ENCODE results near the gene LRP10.

The LRP10 gene

DNA sequence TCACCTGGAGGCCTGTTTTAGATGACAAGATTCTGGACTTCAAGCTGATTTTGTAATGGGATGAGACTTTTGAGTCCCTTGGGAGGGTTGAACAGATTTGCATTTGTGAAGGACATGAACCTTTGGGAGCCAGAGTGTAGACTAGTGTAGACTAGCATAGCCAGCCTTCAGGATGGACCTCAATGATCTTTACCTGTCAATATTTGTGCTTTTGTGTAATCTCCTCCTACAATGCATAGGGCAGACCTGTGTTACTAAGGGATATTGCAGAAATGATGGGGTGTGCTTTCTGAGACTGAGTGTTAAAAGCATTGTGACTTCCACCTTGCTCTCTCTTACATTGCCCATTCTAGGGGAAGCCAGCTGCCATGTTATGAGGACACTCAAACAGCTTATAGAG, 9.9 kb upstream of the LRP10 start:
- TF ChIP-seq, protein P1, sequence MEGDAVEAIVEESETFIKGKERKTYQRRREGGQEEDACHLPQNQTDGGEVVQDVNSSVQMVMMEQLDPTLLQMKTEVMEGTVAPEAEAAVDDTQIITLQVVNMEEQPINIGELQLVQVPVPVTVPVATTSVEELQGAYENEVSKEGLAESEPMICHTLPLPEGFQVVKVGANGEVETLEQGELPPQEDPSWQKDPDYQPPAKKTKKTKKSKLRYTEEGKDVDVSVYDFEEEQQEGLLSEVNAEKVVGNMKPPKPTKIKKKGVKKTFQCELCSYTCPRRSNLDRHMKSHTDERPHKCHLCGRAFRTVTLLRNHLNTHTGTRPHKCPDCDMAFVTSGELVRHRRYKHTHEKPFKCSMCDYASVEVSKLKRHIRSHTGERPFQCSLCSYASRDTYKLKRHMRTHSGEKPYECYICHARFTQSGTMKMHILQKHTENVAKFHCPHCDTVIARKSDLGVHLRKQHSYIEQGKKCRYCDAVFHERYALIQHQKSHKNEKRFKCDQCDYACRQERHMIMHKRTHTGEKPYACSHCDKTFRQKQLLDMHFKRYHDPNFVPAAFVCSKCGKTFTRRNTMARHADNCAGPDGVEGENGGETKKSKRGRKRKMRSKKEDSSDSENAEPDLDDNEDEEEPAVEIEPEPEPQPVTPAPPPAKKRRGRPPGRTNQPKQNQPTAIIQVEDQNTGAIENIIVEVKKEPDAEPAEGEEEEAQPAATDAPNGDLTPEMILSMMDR (conservative IDR thresholded peaks at IDR 0.05; ENCODE audit: low read depth, low read length), result no peak
- no peak for DNase-seq (ENCODE audit: low read depth)
- H3K4me3 ChIP-seq (ENCODE audit: low read length), result no peak overlapping the region

DNA sequence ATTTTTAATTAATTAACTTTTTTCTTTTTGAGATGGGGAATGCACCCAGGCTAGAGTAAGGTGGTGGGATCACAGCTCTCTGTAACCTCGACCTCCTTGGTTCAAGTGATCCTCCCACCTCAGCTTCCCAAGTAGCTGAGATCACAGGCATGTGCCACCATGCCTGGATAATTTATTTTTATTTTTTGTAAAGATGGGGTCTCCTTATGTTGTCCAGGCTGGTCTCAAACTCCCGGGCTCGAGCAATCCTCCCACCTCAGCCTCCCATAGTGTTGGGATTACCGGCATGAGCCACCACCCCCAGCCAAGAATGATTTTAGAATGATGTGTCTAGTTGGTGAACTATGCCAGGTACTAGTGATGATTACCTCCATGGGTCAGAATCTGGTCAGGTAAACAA, 6.6 kb upstream of the LRP10 start:
- TF ChIP-seq, protein P1 (conservative IDR thresholded peaks at IDR 0.05; ENCODE audit: low read depth, low read length), result no peak
- DNase-seq (ENCODE audit: low read depth), result no peak

DNA sequence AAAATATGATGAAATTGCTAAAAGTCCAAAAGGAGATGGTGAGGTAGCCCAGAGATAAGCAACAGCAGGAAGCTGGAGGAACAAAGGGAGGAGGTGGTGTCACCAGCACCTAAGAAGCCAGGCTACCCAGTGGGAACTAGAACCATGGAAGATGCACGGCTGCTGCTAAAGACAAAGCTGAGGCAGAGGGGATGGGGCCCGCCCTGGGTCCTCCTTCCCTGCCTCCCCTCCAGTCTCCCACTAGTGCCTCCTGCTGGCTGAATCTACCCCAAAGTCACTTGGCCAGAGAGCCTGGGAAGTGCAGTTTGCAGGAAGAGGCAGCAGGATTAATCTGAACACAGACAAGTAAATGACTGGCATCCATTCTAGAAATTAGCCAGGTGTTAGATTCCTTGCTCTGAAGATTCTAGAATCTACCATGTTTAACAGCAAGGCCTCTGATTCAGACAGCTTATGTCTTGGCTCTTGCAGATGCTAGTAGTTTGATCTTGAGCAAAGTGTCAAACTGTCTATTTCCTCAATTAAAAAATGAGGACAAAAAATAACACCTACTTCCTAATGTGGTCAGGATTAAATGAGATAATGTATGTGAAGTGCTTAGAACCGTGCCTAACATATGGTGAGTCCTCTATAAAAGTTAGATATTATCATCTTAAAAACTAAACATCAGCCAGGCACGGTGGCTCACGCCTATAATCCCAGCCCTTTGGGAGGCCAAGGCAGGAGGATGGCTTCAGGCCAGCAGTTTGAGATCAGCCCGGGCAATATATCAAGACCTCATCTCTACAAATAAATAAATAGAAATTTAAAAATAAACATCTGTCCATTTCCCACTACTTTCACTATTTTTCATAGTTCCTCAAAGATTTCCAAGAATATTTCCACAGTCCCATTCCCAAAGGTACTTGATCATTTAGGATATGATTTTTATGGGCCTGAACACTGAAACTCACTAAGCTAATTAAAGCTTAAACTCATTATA, 5.8 kb upstream of the LRP10 start:
- TF ChIP-seq, protein P1 (conservative IDR thresholded peaks at IDR 0.05; ENCODE audit: low read depth, low read length), result peak; percentile 33
- no peak overlapping the region for H3K4me3 ChIP-seq (ENCODE audit: low read length)
- no peak for DNase-seq (ENCODE audit: low read depth)

More for the DNA sequence above, 6.6 kb upstream of the LRP10 start:
- no peak overlapping the region for H3K4me3 ChIP-seq (ENCODE audit: low read length)

DNA sequence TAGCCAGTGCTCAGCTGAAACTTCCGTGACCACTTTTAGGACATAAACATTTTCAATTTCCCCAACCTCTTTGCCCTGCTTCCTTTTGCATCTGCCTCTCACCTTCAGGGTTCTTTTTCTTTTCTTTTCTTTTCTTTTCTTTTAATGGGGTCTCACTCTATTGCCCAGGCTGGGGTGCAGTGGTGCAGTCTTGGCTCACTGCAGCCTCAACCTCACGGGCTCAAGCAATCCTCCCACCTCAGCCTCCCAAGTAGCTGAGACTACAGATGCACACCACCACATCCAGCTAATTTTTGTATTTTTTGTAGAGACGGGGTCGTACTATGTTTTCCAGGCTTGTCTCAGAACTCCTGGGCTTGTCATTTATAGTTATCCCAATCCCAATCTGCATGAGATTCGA, 4.7 kb upstream of the LRP10 start:
- TF ChIP-seq, protein P1 (conservative IDR thresholded peaks at IDR 0.05; ENCODE audit: low read depth, low read length), result no peak
- no peak overlapping the region for H3K4me3 ChIP-seq (ENCODE audit: low read length)
- DNase-seq (ENCODE audit: low read depth), result no peak

DNA sequence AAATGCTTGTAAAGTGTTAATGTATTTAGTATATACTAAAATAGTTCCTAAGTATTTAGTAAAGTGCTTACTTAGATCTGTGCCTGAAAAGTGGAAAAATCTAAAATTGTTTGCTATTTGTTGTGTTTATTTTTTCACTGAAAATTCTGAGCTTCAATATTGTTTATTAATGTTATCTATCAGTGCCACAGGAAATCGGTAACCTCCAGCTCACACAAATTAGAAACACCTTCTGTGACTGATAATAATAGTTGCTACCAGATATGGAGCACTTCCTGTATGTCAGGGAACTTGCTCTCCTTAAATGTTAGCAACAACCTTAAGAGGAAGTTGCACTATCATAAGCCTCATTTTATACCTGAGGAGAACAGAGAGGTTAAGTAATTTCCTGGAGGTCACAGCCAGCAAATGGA, 723 bp upstream of the LRP10 start:
- peak overlapping the region; percentile 85 for H3K4me3 ChIP-seq (ENCODE audit: low read length)
- DNase-seq (ENCODE audit: low read depth), result no peak
- TF ChIP-seq, protein P1 (conservative IDR thresholded peaks at IDR 0.05; ENCODE audit: low read depth, low read length), result no peak

DNA sequence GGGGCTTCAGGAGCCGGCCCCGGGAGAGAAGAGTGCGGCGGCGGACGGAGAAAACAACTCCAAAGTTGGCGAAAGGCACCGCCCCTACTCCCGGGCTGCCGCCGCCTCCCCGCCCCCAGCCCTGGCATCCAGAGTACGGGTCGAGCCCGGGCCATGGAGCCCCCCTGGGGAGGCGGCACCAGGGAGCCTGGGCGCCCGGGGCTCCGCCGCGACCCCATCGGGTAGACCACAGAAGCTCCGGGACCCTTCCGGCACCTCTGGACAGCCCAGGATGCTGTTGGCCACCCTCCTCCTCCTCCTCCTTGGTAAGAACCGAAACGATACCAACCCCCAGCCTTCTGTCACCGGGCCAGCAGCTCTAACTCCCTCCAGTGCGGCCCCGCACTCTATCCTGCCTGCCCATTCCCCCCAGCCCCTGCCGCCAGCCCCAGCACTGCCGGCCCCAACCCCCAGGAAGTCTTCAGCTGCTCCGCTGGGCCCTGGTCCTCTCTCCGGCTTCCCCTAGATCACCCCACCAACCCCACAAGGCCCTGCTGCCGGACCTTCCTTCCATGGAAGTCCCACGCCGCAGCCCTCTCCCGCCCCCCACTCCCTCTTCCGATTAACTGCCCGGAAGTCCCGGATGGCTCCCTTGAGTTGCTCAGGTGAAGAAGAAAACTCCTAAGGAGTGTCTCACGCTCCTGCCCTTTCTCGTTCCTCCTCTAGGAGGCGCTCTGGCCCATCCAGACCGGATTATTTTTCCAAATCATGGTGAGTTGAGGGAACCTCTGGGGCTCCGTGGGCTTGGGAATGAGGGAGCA, 693 bp downstream of the LRP10 start:
- TF ChIP-seq, protein P1 (conservative IDR thresholded peaks at IDR 0.05; ENCODE audit: low read depth, low read length), result peak; percentile 97
- no peak for DNase-seq (ENCODE audit: low read depth)
- peak overlapping the region; percentile 85 for H3K4me3 ChIP-seq (ENCODE audit: low read length)

Measured in retinal pigment epithelial cell (primary cell).